Neural progenitor cell (in vitro differentiated cells): ENCODE results near the gene TACR2.

Source experiments
- EZH2 ChIP-seq: fragments of 200-600 bp; sonication (generic); IDR thresholded peaks from 2 replicates; pipeline ENCODE4 v1.6.1; 2017; ENCODE audit warnings: antibody characterized with exemption, mild to moderate bottlenecking, moderate library complexity
- EZH2phosphoT487 ChIP-seq: fragments of 200-600 bp; sonication (generic); IDR thresholded peaks from 2 replicates; pipeline ENCODE4 v1.6.1; 2017; ENCODE audit warnings: antibody characterized with exemption
- TF ChIP-seq, protein P1 (sequence below): fragments of 200-600 bp; sonication (generic); IDR thresholded peaks from 2 replicates; pipeline ENCODE4 v1.5.1; 2017; ENCODE audit warnings: antibody characterized with exemption, mild to moderate bottlenecking

DNA sequence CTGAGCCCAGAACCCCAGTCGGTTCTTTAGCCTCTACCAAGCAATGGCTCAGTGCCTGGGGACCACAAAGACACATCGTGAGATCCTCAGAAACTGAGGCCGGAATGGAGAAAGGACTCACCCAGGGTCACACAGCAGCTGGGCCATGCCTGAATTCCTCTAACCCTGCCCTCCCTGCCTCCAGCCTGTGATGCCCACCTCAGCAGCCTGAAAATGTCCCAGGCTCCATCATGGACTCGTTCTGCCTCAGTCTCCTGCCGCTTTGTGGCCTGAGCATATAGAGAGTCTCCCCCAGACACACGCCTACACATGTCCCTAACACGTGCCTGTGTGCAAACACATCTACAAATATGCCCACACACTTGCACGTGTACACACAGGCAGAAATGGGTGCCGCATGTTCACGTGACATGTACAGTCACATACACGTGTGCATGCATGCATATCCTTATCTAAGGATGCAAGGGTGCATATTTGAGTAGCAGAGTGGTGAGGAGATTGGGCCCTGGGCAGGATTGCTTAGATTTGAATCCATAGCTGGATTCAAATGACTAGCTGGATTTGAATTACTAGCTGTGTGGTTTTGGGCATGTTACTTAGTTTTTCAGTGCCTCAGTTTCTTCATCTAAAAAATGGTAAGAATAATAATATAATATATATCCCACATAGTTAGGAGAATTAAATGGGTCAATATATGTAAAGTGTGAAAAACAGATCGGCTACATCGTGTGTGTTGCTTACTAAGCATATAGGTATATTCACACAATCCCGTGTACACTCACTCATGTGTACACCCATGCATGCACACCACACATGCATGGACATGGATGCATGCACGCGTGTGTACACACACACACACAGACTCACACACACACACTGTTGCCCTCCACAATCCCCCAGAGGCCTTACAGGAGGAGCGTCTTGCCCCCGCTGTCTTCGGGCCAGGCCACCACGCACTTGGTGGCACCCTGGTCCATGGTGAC lies 2.4 kb downstream of the TACR2 start:
- TF ChIP-seq, protein P1, sequence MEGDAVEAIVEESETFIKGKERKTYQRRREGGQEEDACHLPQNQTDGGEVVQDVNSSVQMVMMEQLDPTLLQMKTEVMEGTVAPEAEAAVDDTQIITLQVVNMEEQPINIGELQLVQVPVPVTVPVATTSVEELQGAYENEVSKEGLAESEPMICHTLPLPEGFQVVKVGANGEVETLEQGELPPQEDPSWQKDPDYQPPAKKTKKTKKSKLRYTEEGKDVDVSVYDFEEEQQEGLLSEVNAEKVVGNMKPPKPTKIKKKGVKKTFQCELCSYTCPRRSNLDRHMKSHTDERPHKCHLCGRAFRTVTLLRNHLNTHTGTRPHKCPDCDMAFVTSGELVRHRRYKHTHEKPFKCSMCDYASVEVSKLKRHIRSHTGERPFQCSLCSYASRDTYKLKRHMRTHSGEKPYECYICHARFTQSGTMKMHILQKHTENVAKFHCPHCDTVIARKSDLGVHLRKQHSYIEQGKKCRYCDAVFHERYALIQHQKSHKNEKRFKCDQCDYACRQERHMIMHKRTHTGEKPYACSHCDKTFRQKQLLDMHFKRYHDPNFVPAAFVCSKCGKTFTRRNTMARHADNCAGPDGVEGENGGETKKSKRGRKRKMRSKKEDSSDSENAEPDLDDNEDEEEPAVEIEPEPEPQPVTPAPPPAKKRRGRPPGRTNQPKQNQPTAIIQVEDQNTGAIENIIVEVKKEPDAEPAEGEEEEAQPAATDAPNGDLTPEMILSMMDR = no peak
- TF ChIP-seq EZH2 = no peak
- TF ChIP-seq EZH2phosphoT487 = no peak
